ENCODE results near the gene RPTOR.

Gene RPTOR

DNA sequence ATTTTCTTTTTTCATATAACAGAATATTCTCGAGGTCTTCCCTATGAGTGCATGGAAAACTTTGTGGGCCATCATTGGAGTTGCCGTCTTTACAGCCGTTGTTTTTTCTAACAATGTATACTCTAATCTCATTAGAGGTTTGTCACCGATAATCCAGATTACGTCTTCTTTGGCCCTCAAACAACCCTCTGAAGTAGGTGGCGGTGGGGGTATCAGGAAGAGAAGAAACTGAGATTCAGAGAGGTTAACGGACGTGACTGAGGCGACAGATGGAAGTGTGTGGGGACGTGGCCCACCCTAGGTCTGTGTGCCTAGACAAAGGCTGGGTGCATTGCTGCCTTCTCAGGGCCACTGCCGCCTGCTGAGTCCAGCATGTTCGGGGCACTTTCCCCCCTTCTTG is 63.7 kb downstream of the RPTOR start:
- peak; percentile 67 for DNase-seq (ENCODE audit: insufficient read length, low spot score)
- peak; percentile 35 for FAIRE-seq
- TF ChIP-seq, protein P1, sequence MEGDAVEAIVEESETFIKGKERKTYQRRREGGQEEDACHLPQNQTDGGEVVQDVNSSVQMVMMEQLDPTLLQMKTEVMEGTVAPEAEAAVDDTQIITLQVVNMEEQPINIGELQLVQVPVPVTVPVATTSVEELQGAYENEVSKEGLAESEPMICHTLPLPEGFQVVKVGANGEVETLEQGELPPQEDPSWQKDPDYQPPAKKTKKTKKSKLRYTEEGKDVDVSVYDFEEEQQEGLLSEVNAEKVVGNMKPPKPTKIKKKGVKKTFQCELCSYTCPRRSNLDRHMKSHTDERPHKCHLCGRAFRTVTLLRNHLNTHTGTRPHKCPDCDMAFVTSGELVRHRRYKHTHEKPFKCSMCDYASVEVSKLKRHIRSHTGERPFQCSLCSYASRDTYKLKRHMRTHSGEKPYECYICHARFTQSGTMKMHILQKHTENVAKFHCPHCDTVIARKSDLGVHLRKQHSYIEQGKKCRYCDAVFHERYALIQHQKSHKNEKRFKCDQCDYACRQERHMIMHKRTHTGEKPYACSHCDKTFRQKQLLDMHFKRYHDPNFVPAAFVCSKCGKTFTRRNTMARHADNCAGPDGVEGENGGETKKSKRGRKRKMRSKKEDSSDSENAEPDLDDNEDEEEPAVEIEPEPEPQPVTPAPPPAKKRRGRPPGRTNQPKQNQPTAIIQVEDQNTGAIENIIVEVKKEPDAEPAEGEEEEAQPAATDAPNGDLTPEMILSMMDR (IDR thresholded peaks at IDR 0.05; ENCODE audit: insufficient read depth, missing control alignments), result no peak

- TF ChIP-seq, protein P1 (IDR thresholded peaks at IDR 0.05; ENCODE audit: insufficient read depth, missing control alignments), result no peak
- no peak for FAIRE-seq
- no peak for DNase-seq (ENCODE audit: insufficient read length, low spot score)
Observed at GRCh38 chr17:80609757-80610156, 65.1 kb downstream of the RPTOR start.

DNA sequence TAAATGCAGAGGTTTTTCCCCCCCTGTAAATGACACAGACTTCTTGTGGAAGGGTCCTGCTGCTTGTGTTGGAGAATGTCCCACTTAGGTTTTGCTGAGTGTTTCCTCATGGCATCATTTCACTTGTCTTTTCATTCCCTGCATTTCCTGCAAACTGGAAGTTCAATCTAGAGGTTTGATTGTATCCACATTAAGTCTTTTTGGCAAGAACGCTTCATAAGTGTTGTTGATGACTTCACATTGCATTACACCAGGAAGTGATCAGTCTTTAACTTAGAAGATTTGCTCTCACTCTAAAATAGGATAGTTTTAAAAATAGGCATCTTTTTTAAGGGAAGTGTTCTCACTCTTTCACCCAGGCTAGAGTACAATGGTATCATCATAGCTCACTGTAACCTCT is 67.2 kb downstream of the RPTOR start:
- DNase-seq (ENCODE audit: insufficient read length, low spot score), result no peak
- TF ChIP-seq, protein P1 (IDR thresholded peaks at IDR 0.05; ENCODE audit: insufficient read depth, missing control alignments), result no peak
- peak; percentile 55 for FAIRE-seq

GRCh38 chr17:80612997-80613731 is 68.5 kb downstream of the RPTOR start:
- TF ChIP-seq, protein P1 (IDR thresholded peaks at IDR 0.05; ENCODE audit: insufficient read depth, missing control alignments), result no peak
- FAIRE-seq (no peak), DNase-seq (ENCODE audit: insufficient read length, low spot score) (no peak)

DNA sequence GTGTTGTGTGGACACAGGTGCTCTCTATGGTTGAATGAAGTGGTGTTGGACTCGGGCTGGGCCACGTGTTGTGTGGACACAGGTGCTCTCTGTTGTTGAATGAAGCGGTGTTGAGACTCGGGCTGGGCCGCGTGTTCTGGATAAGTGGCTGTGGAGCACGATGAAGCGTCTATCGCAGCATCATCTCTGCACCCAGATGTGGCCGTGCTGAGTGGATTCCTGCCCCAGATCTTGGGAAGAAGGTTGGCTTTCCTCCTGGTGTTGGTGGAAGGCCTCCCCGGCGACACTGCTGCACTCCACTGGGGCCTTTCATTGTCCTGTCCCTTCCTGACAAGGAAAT is 69.1 kb downstream of the RPTOR start:
- no peak for FAIRE-seq
- DNase-seq (ENCODE audit: insufficient read length, low spot score), result no peak
- TF ChIP-seq, protein P1 (IDR thresholded peaks at IDR 0.05; ENCODE audit: insufficient read depth, missing control alignments), result no peak

DNA sequence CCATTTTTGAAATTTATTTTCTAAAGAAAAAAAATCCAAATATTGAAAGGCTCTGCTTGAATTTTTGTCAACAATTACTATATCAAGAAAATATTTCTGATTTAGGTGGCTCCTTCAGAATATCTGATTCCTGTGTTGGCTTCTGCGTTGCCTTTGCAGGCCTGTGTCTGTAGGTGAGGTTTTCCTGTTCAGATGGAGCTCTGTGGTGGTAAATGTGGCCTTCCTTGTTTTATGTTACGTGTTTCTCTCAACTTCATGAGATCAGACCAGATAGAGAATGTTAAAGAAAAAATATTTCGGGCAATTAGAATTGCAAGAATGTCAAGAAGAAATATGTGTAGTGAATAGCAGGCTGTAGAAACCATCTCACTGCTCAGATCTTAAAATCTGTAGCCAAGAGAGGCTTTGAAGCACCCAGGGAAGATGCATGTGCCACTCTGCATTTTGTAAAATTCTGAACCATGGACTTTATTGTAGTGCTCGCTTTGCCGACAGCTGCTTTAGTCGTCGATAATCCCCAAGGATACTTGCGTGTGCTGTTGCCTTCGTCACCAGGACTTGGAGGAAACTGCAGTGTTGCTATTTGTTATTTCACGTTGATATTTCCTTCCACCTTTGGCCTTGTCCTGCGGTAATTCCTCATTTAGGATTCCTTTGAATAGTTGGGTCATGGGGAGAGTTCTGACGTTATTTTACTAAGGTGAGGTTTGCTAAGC is 69.9 kb downstream of the RPTOR start:
- DNase-seq (ENCODE audit: insufficient read length, low spot score), result no peak
- no peak for FAIRE-seq
- TF ChIP-seq, protein P1 (IDR thresholded peaks at IDR 0.05; ENCODE audit: insufficient read depth, missing control alignments), result no peak

DNA sequence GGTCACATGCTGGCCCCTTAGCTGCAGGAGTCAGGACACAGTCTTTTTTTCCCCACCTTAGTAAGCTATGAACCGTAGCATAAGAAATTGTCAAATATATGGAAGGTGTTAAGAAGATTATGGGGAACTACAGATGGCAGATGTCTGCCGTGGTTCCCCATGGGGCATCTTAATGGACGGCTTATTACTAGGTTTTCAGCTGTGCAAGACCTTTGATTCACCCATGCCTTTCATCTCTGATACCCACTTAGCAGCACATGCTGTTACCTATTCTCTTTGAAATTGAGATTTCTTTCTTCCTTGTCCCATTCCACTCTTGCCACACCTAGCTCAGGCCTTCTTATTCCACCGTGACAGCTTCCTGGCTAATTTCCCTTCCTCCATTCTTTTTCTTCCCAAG is 70.7 kb downstream of the RPTOR start:
- DNase-seq (ENCODE audit: insufficient read length, low spot score), result peak; percentile 80
- FAIRE-seq, result peak; percentile 88

More for the DNA sequence above, 70.7 kb downstream of the RPTOR start:
- TF ChIP-seq, protein P1 (IDR thresholded peaks at IDR 0.05; ENCODE audit: insufficient read depth, missing control alignments), result no peak
